ENCODE measurements around the gene TMTC2. TPM values are rescaled to one million over a fixed set of nuclear protein-coding genes. Genes with fewer than 3 reads are reported as not detected.
"Not testable (repeated sequence)": the region's sequence is repeated elsewhere in the genome, so short reads cannot be mapped to it uniquely, and the experiment has no call there.

TMTC2 gene
- total RNA-seq, 1 donor from 2014 or later, result 37.3 TPM

GRCh38 chr12:82841487-82841904 lies 154.8 kb downstream of the TMTC2 start:
- peak; percentile 75 for DNase-seq (ENCODE audit: low spot score)

DNA sequence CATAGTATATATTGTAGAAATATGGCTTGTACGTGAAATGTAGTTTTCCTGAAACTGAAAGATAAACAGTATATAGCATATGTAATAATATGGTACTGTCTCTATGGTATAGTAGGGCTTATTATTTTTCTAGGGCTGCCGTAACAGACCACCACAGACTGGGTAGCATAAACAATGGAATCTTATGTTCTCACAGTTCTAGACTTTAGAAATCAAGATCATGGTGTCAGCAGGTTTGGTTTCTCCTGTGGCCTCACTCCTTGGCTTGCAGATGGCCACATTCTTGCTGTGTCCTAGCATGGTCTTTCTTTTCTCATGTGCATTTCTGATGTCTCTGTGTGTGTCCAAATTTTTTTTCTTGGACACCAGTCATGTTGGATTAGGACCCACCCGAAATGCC lies 155.8 kb downstream of the TMTC2 start:
- no peak for DNase-seq (ENCODE audit: low spot score)

GRCh38 chr12:82845076-82845475 lies 158.4 kb downstream of the TMTC2 start:
- not testable (repeated sequence) for DNase-seq (ENCODE audit: low spot score)

GRCh38 chr12:82848845-82849244 lies 162.1 kb downstream of the TMTC2 start:
- DNase-seq (ENCODE audit: low spot score), result no peak

DNA sequence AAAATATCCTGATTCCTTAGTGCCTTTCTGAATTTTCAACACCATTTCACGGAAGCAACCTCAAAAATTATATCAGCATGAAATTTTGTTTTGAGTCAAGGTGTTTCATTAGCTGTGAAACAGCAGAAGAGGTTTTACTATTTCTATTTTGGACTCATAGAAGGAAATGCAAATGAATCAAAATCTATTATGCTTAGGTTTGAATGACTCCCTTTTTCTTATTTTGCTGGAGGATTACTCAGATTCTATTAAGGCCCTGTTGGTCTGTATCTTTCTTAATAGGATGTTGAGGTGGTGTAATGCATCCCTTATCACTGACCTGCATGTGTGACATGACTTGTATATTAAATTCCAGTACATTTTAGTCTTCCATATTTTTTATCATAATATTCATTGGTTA lies 165.8 kb downstream of the TMTC2 start:
- DNase-seq (ENCODE audit: low spot score), result no peak

- DNase-seq (ENCODE audit: low spot score), result no peak
Measured at GRCh38 chr12:82855872-82856271, 169.2 kb downstream of the TMTC2 start.

GRCh38 chr12:82857276-82857675 lies 170.6 kb downstream of the TMTC2 start:
- DNase-seq (ENCODE audit: low spot score), result no peak

DNA sequence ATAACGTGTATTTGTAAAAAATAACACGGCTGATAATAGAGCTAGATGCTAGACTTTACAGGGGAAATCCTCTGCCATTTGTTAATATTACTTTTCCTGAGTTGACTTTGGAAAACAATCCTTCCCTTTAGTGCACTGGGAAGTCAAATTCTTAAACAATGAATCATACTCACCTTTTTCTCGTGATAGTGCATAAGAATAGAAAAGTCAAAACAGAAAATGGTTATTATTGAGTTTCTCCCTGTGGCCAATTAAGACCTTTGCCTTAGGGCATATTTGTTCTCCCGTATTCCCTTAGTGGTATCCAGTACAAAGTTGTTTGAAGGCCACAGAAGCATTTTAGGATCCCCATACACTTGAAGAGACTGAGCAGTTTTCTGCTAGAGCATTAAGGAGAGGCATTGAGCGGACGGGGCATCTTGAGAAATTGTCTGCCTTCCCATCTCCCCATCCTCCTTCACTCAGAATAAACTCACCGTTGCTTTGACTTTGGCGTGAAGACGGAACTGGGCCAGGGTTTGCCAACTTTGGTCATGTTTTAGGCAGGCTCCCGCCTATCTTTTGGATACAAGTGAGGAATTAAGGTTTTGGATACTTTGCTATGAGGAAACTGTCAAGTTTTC lies 171.3 kb downstream of the TMTC2 start:
- no peak for DNase-seq (ENCODE audit: low spot score)

DNA sequence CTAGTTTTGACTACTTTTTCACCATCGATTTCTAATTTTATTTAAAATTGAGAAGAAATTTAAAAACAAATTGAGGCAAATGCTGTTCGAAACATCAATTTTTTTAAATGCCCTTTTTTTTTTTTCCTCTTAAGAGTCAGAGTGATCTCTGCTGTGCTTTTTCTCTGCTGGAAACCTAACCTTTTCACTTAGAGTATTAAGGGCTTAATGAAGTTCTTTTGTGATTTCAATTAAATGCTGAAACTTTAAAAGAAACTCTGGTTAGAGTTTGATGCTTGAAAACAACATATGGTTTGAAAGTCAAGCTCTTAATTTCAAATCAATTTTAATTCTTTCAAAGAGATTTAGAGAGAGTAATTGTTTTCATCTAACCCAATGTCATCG lies 171.8 kb downstream of the TMTC2 start:
- no peak for DNase-seq (ENCODE audit: low spot score)

GRCh38 chr12:82862069-82862841 lies 175.5 kb downstream of the TMTC2 start:
- no peak for DNase-seq (ENCODE audit: low spot score)

DNA sequence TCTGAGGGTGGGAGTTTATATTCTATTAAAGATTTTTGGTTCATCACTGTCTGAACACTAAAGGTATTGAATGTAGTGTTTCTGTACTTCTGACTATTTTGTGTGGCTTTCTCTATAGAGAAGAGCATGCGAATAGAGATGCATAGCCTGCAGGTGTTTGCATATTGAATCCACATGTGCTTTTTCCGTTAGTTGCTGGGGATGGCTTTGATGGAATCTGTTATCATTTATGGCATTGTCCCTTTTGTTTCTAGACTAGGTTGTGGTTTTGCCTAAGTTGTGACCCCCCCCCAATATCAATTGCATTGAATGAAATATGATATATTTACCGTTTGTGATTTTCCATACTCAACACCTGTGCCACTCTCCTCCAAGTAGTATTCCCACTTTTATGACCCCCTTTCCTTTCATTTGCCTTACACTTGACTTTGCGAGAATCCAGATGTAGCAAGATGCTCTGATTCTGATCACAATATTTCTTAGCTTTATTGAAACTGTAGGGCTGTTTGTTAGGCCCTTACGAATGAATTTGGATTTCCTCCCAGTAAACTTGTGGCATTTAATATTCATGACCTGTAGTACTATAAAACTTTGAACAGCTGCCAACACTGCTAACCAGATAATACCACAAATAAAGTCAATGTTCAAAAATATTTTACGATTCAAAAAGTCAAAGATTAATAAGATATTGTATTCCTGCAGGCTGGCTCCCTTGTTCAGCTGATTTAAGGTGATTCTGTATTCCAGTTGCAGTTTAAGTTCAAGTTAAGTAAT lies 176.4 kb downstream of the TMTC2 start:
- DNase-seq (ENCODE audit: low spot score), result no peak

- DNase-seq (ENCODE audit: low spot score), result no peak
Measured at GRCh38 chr12:82866227-82866775, 179.6 kb downstream of the TMTC2 start.

DNA sequence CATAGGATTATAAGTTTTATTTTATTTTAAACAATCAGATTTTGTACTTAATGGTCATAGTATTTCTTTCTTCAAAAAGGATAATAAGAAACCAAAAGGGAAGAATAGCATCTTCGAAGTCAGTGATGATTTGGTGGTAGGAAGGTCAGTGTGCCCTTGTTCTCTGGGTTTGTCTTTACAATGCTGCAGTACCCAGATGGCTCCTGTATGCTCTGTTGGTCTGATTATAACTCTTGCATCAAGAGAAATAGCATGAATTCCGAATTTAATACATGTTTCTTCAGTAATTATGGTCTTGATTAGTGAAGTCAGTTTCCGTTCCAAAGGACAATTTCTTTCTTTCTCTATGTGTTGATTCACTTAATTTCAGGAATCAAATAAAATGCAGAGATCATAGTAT lies 180.2 kb downstream of the TMTC2 start:
- no peak for DNase-seq (ENCODE audit: low spot score)

GRCh38 chr12:82867762-82868500 lies 181.2 kb downstream of the TMTC2 start:
- DNase-seq (ENCODE audit: low spot score), result no peak

DNA sequence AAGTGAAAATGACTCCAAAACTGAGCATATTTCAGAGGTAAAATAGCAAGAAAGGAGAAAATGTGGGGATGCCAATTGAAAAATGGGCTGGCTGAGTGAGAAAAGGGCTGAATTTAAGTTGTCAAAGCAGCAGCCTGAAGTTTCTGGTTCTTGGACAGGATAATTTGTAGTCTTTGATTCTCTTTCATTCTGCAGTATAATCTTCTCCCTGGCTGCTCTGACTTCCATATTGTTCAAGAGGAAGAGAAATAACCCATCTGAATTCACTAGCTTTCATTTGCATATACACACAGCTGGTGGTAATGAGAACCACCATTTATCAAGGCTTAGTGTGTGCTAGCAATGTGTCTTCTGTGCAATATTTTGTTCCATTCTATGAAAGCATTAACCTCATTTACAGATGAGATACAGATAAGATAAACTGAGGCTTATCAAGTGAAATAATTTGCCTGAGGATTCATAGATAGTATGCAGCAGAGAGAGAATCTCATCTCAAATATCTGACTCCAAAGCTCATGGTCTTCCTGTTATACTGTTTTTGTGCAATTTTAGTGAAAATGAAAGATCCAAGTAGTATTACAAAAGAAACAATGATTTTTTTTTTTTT lies 184.2 kb downstream of the TMTC2 start:
- DNase-seq (ENCODE audit: low spot score), result no peak

GRCh38 chr12:82872088-82872487 lies 185.4 kb downstream of the TMTC2 start:
- no peak for DNase-seq (ENCODE audit: low spot score)

DNA sequence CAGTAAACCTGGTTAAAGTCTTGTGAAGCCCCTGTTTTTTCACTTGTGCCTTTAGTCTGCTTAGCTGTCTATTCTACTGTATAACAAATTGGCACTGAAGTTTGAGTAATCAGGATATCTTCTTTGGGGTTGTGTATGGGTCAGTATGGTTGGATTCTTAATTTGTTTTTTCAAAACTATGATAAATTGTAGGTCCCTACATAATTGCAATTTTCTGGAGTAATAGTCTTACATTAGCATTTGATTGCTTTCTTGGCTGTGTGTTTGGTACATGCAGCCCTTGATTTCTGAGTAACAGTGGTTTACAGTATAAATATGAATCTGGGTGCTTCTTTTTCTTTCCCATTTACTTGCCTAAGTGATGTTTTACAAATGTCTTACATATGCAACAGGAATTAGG lies 186.6 kb downstream of the TMTC2 start:
- no peak for DNase-seq (ENCODE audit: low spot score)

- no peak for DNase-seq (ENCODE audit: low spot score)
Measured at GRCh38 chr12:82873951-82874350, 187.2 kb downstream of the TMTC2 start.

DNA sequence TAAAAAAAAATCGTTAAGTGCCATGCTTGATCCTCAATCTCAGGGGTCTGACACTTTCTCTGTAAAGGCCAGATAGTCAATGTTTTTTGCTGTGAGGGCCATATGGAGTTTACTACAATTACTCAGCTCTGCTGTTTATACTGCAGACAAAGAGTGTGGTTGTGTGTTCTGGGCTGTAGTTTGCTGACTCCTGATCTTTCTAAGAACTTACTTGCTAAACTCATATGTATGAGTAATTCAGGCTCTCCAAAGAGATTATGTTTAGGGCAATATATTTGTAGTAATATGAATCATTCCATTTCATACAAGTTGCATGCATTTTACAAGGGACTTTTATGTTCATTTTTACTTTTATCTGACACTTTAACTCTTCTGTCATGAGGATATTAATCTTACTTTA lies 188.2 kb downstream of the TMTC2 start:
- DNase-seq (ENCODE audit: low spot score), result peak; percentile 86

DNA sequence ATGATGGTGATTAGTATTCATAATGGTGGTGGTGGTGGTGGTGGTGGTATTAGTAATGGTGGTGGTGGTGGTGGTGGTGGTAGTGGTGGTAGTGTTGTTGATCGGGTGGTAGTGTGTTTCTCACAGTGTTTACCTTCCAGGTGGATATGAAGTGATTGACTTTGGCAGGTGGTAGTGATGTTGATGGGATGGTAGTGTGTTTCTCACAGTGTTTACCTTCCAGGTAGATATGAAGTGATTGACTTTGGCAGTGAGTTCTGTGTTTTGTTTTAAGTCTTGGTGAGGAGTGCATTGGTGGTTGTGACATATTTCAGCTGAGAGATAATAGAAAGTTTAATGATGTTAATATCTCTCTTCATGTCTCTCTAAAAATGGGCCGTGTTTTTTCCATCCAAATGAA lies 189.4 kb downstream of the TMTC2 start:
- no peak for DNase-seq (ENCODE audit: low spot score)

DNA sequence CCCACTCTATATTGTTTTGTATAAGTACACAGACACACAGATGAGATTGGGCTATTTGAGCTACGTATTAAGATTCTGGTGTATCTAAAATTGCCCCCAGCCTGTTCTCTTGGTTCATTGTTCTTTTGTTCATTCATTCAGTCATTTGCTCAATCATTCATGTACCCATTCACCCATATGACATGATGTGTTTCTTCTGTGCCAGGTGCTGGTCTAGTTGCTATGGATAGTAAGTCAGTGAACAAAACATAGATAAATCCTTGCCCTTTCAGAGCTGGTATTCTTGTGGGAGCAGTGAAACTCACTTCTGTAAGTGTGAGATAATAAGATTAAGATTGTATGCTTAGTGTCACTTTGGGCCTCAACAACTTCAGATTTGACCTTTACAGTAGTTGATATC lies 191.3 kb downstream of the TMTC2 start:
- no peak for DNase-seq (ENCODE audit: low spot score)
